HEK293T (cell line): Measurements from ENCODE around the gene XPNPEP1.

Source experiments
- CTCF ChIA-PET: fragments of 350-600 bp; formaldehyde crosslinking; extraction: SDS; loops from one replicate; lab custom pipeline; 2021; ENCODE audit warnings: antibody characterized with exemption, inconsistent platforms; lab: Yijun Ruan, JAX
- POLR2A ChIA-PET: fragments of 350-600 bp; formaldehyde crosslinking; extraction: SDS; loops from one replicate; lab custom pipeline; 2020; ENCODE audit warnings: antibody characterized with exemption, inconsistent platforms; lab: Yijun Ruan, JAX
- DNase-seq: peaks from one replicate; pipeline ENCODE4 v3.0.0; 2012; ENCODE audit warnings: mixed read lengths; ENCODE audit errors: extremely low spot score
- ARNT ChIP-seq: fragments of 450-650 bp; IDR thresholded peaks from 2 replicates; pipeline ENCODE4 v1.6.1; 2017; ENCODE audit warnings: mild to moderate bottlenecking
- BHLHE40 ChIP-seq: fragments of 450-650 bp; IDR thresholded peaks from 2 replicates; pipeline ENCODE4 v1.6.1; 2016; ENCODE audit warnings: mild to moderate bottlenecking, moderate library complexity, borderline replicate concordance
- CTBP1 ChIP-seq: fragments of 450-650 bp; IDR thresholded peaks from 2 replicates; pipeline ENCODE4 v1.6.1; 2016; ENCODE audit warnings: borderline replicate concordance
- ELF4 ChIP-seq: fragments of 450-650 bp; IDR thresholded peaks from 2 replicates; pipeline ENCODE4 v1.6.1; 2017; ENCODE audit warnings: antibody characterized with exemption
- FOXA1 ChIP-seq: fragments of 450-650 bp; IDR thresholded peaks from 2 replicates; pipeline ENCODE4 v1.6.1; 2016; ENCODE audit warnings: mild to moderate bottlenecking
- FOXK2 ChIP-seq: fragments of 450-650 bp; IDR thresholded peaks from 2 replicates; pipeline ENCODE4 v1.6.1; 2016; ENCODE audit warnings: mild to moderate bottlenecking
- FOXM1 ChIP-seq: fragments of 450-650 bp; IDR thresholded peaks from 2 replicates; pipeline ENCODE4 v1.6.1; 2017; ENCODE audit warnings: mild to moderate bottlenecking, borderline replicate concordance
- HDGF ChIP-seq: fragments of 450-650 bp; IDR thresholded peaks from 2 replicates; pipeline ENCODE4 v1.6.1; 2017; ENCODE audit warnings: antibody characterized with exemption, borderline replicate concordance
- L3MBTL2 ChIP-seq: fragments of 450-650 bp; conservative IDR thresholded peaks from 2 replicates; pipeline ENCODE4 v1.6.1; 2016; ENCODE audit warnings: mild to moderate bottlenecking
- LEF1 ChIP-seq: fragments of 450-650 bp; IDR thresholded peaks from 2 replicates; pipeline ENCODE4 v1.6.1; 2017; ENCODE audit warnings: mild to moderate bottlenecking, borderline replicate concordance
- NFRKB ChIP-seq: fragments of 450-650 bp; IDR thresholded peaks from 2 replicates; pipeline ENCODE4 v1.6.1; 2016; ENCODE audit warnings: mild to moderate bottlenecking, moderate library complexity
- PKNOX1 ChIP-seq: fragments of 450-650 bp; IDR thresholded peaks from 2 replicates; pipeline ENCODE4 v1.6.1; 2016
- SP1 ChIP-seq: fragments of 450-650 bp; IDR thresholded peaks from 2 replicates; pipeline ENCODE4 v1.6.1; 2017
- SUZ12 ChIP-seq: fragments of 450-650 bp; IDR thresholded peaks from 2 replicates; pipeline ENCODE4 v1.6.1; 2016; ENCODE audit warnings: mild to moderate bottlenecking
- TARDBP ChIP-seq: fragments of 450-650 bp; IDR thresholded peaks from 2 replicates; pipeline ENCODE4 v1.6.1; 2016
- ZNF384 ChIP-seq: fragments of 450-650 bp; IDR thresholded peaks from 2 replicates; pipeline ENCODE4 v1.6.1; 2016

Gene XPNPEP1

DNA sequence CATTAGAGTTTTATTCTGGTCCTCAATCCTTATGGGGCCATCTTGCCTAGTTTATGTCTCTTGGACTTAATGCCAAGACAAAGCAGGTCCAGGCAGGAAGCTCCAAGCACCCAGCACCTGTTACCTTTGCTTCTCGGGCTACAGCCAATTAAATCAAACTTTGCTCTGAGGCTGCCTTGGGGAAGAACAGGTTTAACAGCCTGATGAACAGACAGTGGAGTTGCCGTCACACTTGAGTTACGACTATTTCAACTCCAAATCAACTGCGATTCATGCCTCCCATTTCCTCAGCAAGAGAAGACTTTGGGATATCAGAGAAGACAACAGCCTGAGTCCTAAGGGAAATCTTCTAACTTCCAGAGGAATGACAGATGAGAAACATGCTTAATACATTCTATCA, 62.2 kb downstream of the XPNPEP1 start:
- no peak for DNase-seq
- TF ChIP-seq ELF4 (no peak), HDGF (no peak), TARDBP (no peak), LEF1 (no peak), L3MBTL2 (no peak), ZNF384 (no peak), ARNT (no peak), BHLHE40 (no peak)
- ChIA-PET POLR2A (no interaction called here), CTCF (interaction anchor here (0.6 kb wide), 2 partner anchors 10 to 418 kb away, joined by 4 to 6 read pairs; no protein-coding TSS in a partner anchor)

DNA sequence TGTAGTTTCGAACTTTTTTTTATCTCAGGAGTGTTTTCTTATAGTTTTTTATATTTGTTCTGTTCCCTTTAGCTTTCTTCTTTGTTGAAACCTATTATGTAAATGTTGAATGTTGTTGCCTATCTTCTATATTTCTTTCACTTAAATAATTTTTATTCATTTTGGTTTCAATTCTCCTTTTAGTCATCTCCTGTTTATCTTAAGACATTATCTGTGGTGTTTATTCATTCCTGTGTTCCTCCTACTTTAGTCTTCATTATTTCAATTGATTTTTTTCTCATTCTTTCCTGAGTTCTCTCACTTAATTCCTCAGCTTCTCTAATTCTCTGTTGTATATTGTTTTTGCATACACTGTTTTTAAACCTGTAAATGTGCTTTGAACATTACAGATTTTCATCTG, 64.1 kb downstream of the XPNPEP1 start:
- DNase-seq = no peak
- ChIA-PET POLR2A (no interaction called here), CTCF (no interaction called here)
- TF ChIP-seq ELF4 (no peak), PKNOX1 (no peak), SUZ12 (no peak), ZNF384 (no peak), NFRKB (no peak), BHLHE40 (no peak), L3MBTL2 (no peak), FOXA1 (no peak), FOXK2 (no peak), LEF1 (no peak), ARNT (no peak), TARDBP (no peak), HDGF (no peak), CTBP1 (no peak), FOXM1 (no peak), SP1 (no peak)

DNA sequence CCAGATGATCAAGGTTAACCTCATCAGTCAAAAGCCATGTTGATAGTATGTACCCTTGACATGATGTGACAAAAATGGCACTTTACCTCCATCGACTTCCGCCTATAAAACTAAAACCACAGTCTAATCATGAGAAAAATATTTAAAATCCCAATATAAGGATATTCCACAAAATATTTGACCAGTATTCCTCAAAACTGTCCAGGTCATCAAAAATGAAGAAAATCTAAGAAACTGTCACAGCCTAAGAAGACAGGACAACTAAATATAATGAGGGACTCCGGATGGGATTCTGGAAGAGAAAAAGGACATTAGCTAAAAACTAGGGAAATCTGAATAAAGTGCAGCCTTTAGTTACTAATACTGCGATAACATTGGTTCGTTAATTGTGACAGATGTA, 67.6 kb downstream of the XPNPEP1 start:
- CTCF ChIA-PET = interaction anchor here (1.2 kb wide), 1 partner anchor 10 kb away, joined by 3 read pairs; no protein-coding TSS in a partner anchor
- TF ChIP-seq SUZ12 (no peak), CTBP1 (no peak), ELF4 (no peak), ZNF384 (no peak), FOXK2 (no peak), NFRKB (no peak), LEF1 (no peak), TARDBP (no peak), FOXA1 (no peak), FOXM1 (no peak), L3MBTL2 (no peak), BHLHE40 (no peak)
- POLR2A ChIA-PET = no interaction called here
- DNase-seq = no peak

DNA sequence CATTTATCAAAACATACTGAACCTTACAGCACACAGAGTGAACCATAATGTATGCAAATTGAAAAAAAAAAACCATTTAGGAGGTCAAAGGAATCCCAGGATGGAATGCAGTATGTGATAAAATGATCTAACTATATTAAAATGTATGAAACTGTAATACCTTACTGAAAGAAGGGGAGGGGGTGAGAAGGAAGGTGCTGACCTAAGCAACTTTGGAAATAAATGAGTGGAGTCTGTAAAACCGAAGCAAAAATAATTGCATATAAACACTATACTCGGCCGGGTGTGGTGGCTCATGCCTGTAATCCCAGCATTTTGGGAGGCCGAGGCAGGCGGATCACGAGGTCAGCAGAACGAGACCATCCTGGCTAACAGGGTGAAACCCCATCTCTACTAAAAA, 69.4 kb downstream of the XPNPEP1 start:
- ChIA-PET CTCF (no interaction called here), POLR2A (no interaction called here)
- TF ChIP-seq PKNOX1 = no peak
- no peak for TF ChIP-seq SUZ12
- TF ChIP-seq LEF1 = no peak
- no peak for TF ChIP-seq ARNT
- no peak for TF ChIP-seq CTBP1
- no peak for TF ChIP-seq FOXA1
- TF ChIP-seq ZNF384 = no peak
- no peak for TF ChIP-seq ELF4
- TF ChIP-seq BHLHE40 = no peak
- TF ChIP-seq L3MBTL2 = no peak
- TF ChIP-seq HDGF = no peak
- TF ChIP-seq FOXM1 = no peak
- no peak for TF ChIP-seq NFRKB
- no peak for TF ChIP-seq SP1
- no peak for TF ChIP-seq TARDBP
- DNase-seq = no peak

DNA sequence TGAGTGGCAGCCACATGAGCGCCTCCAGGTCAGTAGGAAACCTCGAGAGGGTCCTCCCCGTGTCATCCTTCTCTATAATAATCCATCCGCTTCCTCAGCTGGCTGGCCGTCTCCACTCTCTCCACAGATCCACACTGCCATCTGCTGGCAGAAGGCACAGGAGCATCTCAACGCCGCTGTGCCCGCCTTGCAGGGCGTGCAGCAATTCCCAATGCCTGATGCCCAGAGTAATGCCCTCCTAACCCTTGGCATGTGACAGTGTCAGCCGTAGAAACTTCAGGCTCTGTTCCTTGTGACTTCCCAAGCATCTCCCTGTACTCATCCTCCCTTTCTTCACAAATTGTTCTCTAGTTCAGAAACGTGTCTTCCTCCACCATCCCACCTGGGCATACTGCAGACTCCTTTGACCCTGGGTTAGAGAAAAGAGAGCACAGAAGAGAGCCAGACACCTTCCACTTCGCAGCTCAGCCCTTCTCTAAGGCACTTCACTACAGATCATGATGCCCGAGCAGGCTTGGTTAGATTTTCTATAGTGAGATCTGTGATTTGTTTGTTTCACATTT, 70.8 kb downstream of the XPNPEP1 start:
- peak; percentile 90 for DNase-seq
- TF ChIP-seq FOXM1 = no peak
- no peak for TF ChIP-seq FOXA1
- TF ChIP-seq FOXK2 = no peak
- TF ChIP-seq ZNF384 = no peak
- TF ChIP-seq PKNOX1 = no peak
- no peak for TF ChIP-seq NFRKB
- no peak for TF ChIP-seq TARDBP
- TF ChIP-seq LEF1 = no peak
- TF ChIP-seq ELF4 = no peak
- no peak for TF ChIP-seq HDGF
- TF ChIP-seq ARNT = no peak
- TF ChIP-seq SP1 = no peak
- TF ChIP-seq SUZ12 = no peak
- TF ChIP-seq L3MBTL2 = no peak
- TF ChIP-seq BHLHE40 = no peak
- no peak for TF ChIP-seq CTBP1
- ChIA-PET CTCF (interaction anchor here (0.6 to 1.0 kb wide), 3 partner anchors 32 to 1207 kb away, joined by 3 to 4 read pairs (median 3); no protein-coding TSS in a partner anchor), POLR2A (no interaction called here)
